Measurements from ENCODE around the gene HARBI1. TPM values are rescaled to one million over a fixed set of nuclear protein-coding genes. Genes with fewer than 3 reads are reported as not detected.
A peak's percentile ranks its signal among the peaks of the same experiment; 100 is the strongest.

HARBI1 gene
- total and polyA plus RNA-seq, 10 of the 15 experiments (the other 5 are each of a cell fraction or from before 2014, with no cell fraction given) = 3.6 to 8.4 (median 5.2) TPM

DNA sequence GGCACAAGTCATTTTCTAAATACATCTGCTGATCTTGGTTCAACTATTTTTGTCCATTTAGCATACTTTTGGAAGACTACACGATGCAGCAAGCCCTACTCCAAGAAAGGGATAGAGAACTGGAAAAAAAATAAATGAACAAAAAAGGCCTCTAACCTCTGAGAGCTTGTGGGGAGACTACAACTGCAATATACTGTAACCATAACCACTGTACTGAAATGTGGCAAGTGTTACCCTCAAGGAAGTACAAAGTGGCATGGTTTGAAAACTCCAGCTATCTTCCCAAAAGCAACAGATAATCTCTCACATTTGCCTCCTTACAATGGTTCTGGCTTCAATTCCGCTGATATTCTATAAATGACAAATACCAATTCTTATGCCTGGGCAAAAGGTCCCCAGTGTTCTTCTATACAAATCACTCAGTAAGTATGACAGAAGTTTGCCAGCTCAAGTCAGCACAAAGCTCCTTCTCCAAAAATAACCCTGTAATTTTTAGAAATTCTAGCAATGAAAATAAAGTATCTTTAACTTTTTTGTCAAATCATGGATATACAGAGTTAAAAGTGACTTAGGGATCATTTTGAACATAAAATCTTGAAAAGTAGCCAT is 46.1 kb downstream of the HARBI1 start:
- H3K27me3 ChIP-seq (replicated peaks in 1 of 2; ENCODE audit: control insufficient read depth in 2 of 2, insufficient read depth in 2 of 2, low read length in 1 of 2) = no peaks in the 10 kb centered on the region
- peak; percentile 48 for ATAC-seq
- in situ Hi-C loops (cut with MboI) = no loop called here
- no peak overlapping the region for H3K27ac ChIP-seq (ENCODE audit: control insufficient read depth, insufficient read depth)
- H3K4me3 ChIP-seq = no peak overlapping the region
- ChIA-PET SMC1A (ENCODE audit: uncharacterized antibody, unreplicated experiment) (interaction anchor here (1.4 to 2.7 kb wide), 6 partner anchors 11 to 41 kb away, joined by 3 to 30 read pairs (median 6); partner anchors contain the start of gene AMBRA1), POLR2A (interaction anchor here (0.6 to 0.9 kb wide), 2 partner anchors 20 to 35 kb away, joined by 3 to 5 read pairs; no protein-coding TSS in a partner anchor), CTCF (interaction anchor here (1.2 to 2.8 kb wide), 6 partner anchors 9 to 48 kb away, joined by 3 to 9 read pairs (median 6); partner anchors contain the start of genes ATG13 and HARBI1), RAD21 (ENCODE audit: unreplicated experiment) (interaction anchor here (0.8 to 2.9 kb wide), 4 partner anchors 9 to 41 kb away, joined by 3 to 13 read pairs (median 4); partner anchors contain the start of gene AMBRA1)
- intact Hi-C loops (cut with micrococcal nuclease; ENCODE audit: unreplicated experiment) = no loop called here
- H4K20me1 ChIP-seq (ENCODE audit: control insufficient read depth, insufficient read depth) = no peaks in the 10 kb centered on the region
- TSS peak; percentile 29 for BruUV-seq (replicated peaks)
- H2AFZ ChIP-seq (ENCODE audit: control insufficient read depth, low read depth, low read length) = no peak overlapping the region
- no peak for DNase-seq (ENCODE audit: low read depth, low spot score)
- no peak overlapping the region for H3K9ac ChIP-seq (ENCODE audit: control insufficient read depth, insufficient read depth, low read length)
- H3K9me3 ChIP-seq (replicated peaks; ENCODE audit: control insufficient read depth, insufficient read depth, low read length) = no peaks in the 10 kb centered on the region; the same call in 2 of the 3 replicates
- H3K36me3 ChIP-seq (ENCODE audit: control insufficient read depth in 2 of 2, insufficient read depth in 2 of 2, low read length in 1 of 2) = no peaks in the 10 kb centered on the region; a peak in 3 of 4 replicates
- peak; percentile 59 for FAIRE-seq
- H3K4me2 ChIP-seq (ENCODE audit: control insufficient read depth, insufficient read depth) = no peak overlapping the region
- H3K79me2 ChIP-seq (ENCODE audit: control insufficient read depth, insufficient read depth, low read length) = peaks cover 32% of the 10 kb centered on the region
- TF ChIP-seq CREB1 (IDR thresholded peaks at IDR 0.05; ENCODE audit: low read depth) (no peak), MEF2A (IDR thresholded peaks at IDR 0.05; ENCODE audit: insufficient read depth, low read depth, low read length) (no peak), KAT2A (conservative IDR thresholded peaks at IDR 0.05; ENCODE audit: control insufficient read depth, low read depth, low read length) (no peak), RB1 (IDR thresholded peaks at IDR 0.05; ENCODE audit: borderline replicate concordance) (no peak), SREBF1 (IDR thresholded peaks at IDR 0.05; ENCODE audit: low read length) (no peak)
- TF ChIP-seq, protein P1, sequence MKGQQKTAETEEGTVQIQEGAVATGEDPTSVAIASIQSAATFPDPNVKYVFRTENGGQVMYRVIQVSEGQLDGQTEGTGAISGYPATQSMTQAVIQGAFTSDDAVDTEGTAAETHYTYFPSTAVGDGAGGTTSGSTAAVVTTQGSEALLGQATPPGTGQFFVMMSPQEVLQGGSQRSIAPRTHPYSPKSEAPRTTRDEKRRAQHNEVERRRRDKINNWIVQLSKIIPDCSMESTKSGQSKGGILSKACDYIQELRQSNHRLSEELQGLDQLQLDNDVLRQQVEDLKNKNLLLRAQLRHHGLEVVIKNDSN (IDR thresholded peaks at IDR 0.05; ENCODE audit: borderline replicate concordance, extremely low read length, insufficient read depth, low read depth, low read length) = no peak
- 91% methylated on average over 2 of the region's 2 CpGs for WGBS (ENCODE audit: insufficient coverage, insufficient replicate concordance, low lambda C conversion rate, missing lambda C conversion rate)
- peaks cover 8% of the 10 kb centered on the region for H3K4me1 ChIP-seq (ENCODE audit: control insufficient read depth, insufficient read depth, low read length)
